ENCODE results near the gene PRRX1. TPM values are rescaled to one million over a fixed set of nuclear protein-coding genes. Genes with fewer than 3 reads are reported as not detected.

Gene PRRX1
- total and polyA plus RNA-seq, 2 of the 13 experiments (the other 11 are each of a cell fraction or from before 2014, with no cell fraction given) = not detected

- TF ChIP-seq CREBL2 (CRISPR knock-in tag; IDR thresholded peaks at IDR 0.05; ENCODE audit: borderline replicate concordance) = no peak
Measured at GRCh38 chr1:170617591-170618330, 46.2 kb upstream of the PRRX1 start (continued).

GRCh38 chr1:170618421-170618820, 45.5 kb upstream of the PRRX1 start:
- FAIRE-seq (no peak), ATAC-seq (no peak), DNase-seq (ENCODE audit: low spot score) (no peak)
- no peaks in the 10 kb centered on the region for H3K27me3 ChIP-seq (ENCODE audit: control insufficient read depth in 1 of 2, insufficient read depth in 2 of 2, low read length in 2 of 2)
- H3K27ac ChIP-seq (ENCODE audit: extremely low read length, insufficient read depth, low read length) = no peak overlapping the region
- no peaks in the 10 kb centered on the region for H3K9me3 ChIP-seq (ENCODE audit: low read length)
- H3K4me2 ChIP-seq (ENCODE audit: low read depth, low read length) = no peak overlapping the region
- no peaks in the 10 kb centered on the region for H3K79me2 ChIP-seq (ENCODE audit: insufficient read depth, low read length)
- CTCF ChIA-PET (ENCODE audit: low intra/inter-chr PET ratio, low total read pairs) = no interaction called here
- in situ Hi-C loops (cut with HindIII; ENCODE audit: extremely low pct_ligation_motif_present, low pct_unique_long_range_greater_than_20kb) (no loop called here), intact Hi-C loops (cut with micrococcal nuclease; ENCODE audit: unreplicated experiment) (no loop called here)
- H4K20me1 ChIP-seq (ENCODE audit: insufficient read depth, low read length) = no peaks in the 10 kb centered on the region
- H3K4me1 ChIP-seq (ENCODE audit: insufficient read depth, low read length) = no peaks in the 10 kb centered on the region
- WGBS (ENCODE audit: low lambda C conversion rate) = 22% methylated on average over 2 of the region's 2 CpGs
- BruUV-seq (replicated peaks) = no TSS peak
- POLR2A ChIA-PET = no interaction called here
- H3K4me3 ChIP-seq (replicated peaks in 1 of 3; ENCODE audit: insufficient read depth in 1 of 3, low read depth in 2 of 3, low read length in 3 of 3) = no peak overlapping the region
- no peak for TF ChIP-seq NCOA5 (CRISPR knock-in tag; IDR thresholded peaks at IDR 0.05)
- TF ChIP-seq RXRB (CRISPR knock-in tag; IDR thresholded peaks at IDR 0.05; ENCODE audit: borderline replicate concordance) = no peak
- TF ChIP-seq TEAD2 (CRISPR knock-in tag; IDR thresholded peaks at IDR 0.05) = no peak
- TF ChIP-seq CC2D1A (CRISPR knock-in tag; IDR thresholded peaks at IDR 0.05) = no peak
- TF ChIP-seq CHCHD3 (CRISPR knock-in tag; IDR thresholded peaks at IDR 0.05) = no peak
- no peak for TF ChIP-seq TEF (CRISPR knock-in tag; IDR thresholded peaks at IDR 0.05)
- no peak for TF ChIP-seq CBX5 (CRISPR knock-in tag; IDR thresholded peaks at IDR 0.05; ENCODE audit: borderline replicate concordance)
- TF ChIP-seq TRAFD1 (CRISPR knock-in tag; IDR thresholded peaks at IDR 0.05; ENCODE audit: borderline replicate concordance) = no peak
- no peak for TF ChIP-seq ZNF44 (CRISPR knock-in tag; IDR thresholded peaks at IDR 0.05)
- TF ChIP-seq XRCC5 (optimal IDR thresholded peaks at IDR 0.05; ENCODE audit: low read length) = no peak
- no peak overlapping the region for H2AFZ ChIP-seq (ENCODE audit: low read length)
- no peaks in the 10 kb centered on the region for H3K36me3 ChIP-seq (replicated peaks in 1 of 2; ENCODE audit: control insufficient read depth in 1 of 2, insufficient read depth in 2 of 2, low read length in 2 of 2)
- no peak overlapping the region for H3K9ac ChIP-seq (ENCODE audit: insufficient read depth, low read depth, low read length)

Data from HepG2 (cell line).